B cell (primary cell): ENCODE data around the gene FLT3LG. TPM values are rescaled to one million over a fixed set of nuclear protein-coding genes. Genes with fewer than 3 reads are reported as not detected.

Experiments
- ATAC-seq: fragments of 200-7000 bp; cut with Tn5 transposase; one replicate; pipeline ENCODE4 v1.10.0; 2021; ENCODE audit warnings: low read depth, mild to moderate bottlenecking, moderate number of reproducible peaks, moderate library complexity
- CTCF ChIA-PET: fragments of 350-600 bp; sonication (Branson Sonifier 250); formaldehyde crosslinking; loops from one replicate; lab custom pipeline; 2021; ENCODE audit warnings: antibody characterized with exemption, inconsistent platforms; lab: Charles Lee
- POLR2A ChIA-PET: fragments of 350-600 bp; sonication (Branson Sonifier 250); formaldehyde crosslinking; loops from one replicate; lab custom pipeline; 2021; ENCODE audit warnings: antibody characterized with exemption; lab: Charles Lee
- DNase-seq: peaks from one replicate; pipeline ENCODE4 v3.0.0; 2013
- H2AFZ ChIP-seq: 2 replicates; pipeline ENCODE4 v1.6.1; 2012; ENCODE audit warnings: mild to moderate bottlenecking, low read depth, low read length; ENCODE audit not compliant: insufficient read depth, poor library complexity, severe bottlenecking
- H3K27ac ChIP-seq, 2 donors: 1 replicate in 1 of 2; 2 replicates in 1 of 2; pipeline ENCODE4 v1.5.1; 2012 to 2013; ENCODE audit warnings: low read length in 2 of 2, mild to moderate bottlenecking in 2 of 2, moderate library complexity in 1 of 2
- H3K27me3 ChIP-seq, 4 experiments: fragments of 200-600 bp in 1 of 4; sonication (generic) in 1 of 4; replicated peaks in 1 of 4; 1 replicate in 2 of 4; 2 replicates in 2 of 4; pipeline versions ENCODE4 v1.6.1 to v1.7.0; 2013 to 2016; ENCODE audit warnings: low read length in 3 of 4, mild to moderate bottlenecking in 2 of 4, mixed read lengths in 1 of 4, moderate library complexity in 1 of 4; ENCODE audit not compliant: insufficient read depth in 4 of 4, control insufficient read depth in 3 of 4; ENCODE audit errors: control extremely low read depth in 1 of 4
- H3K36me3 ChIP-seq, 2 experiments: replicated peaks in 1 of 2; 1 replicate in 1 of 2; 2 replicates in 1 of 2; pipeline versions ENCODE4 v1.6.1 to v1.7.1; 2013; ENCODE audit warnings: low read length in 1 of 2; ENCODE audit not compliant: insufficient read depth in 2 of 2, control insufficient read depth in 1 of 2; ENCODE audit errors: control extremely low read depth in 1 of 2, extremely low read depth in 1 of 2
- H3K4me1 ChIP-seq, 2 donors: fragments of 200-600 bp in 1 of 2; sonication (generic) in 1 of 2; 1 replicate in 1 of 2; 2 replicates in 1 of 2; pipeline versions ENCODE4 v1.5.1 to v1.6.1; 2013 to 2017; ENCODE audit warnings: low read length in 2 of 2; ENCODE audit not compliant: control insufficient read depth in 2 of 2, insufficient read depth in 2 of 2
- H3K4me2 ChIP-seq: replicated peaks from 2 replicates; pipeline ENCODE3; 2012; ENCODE audit warnings: mild to moderate bottlenecking, low read depth, low read length; ENCODE audit not compliant: poor library complexity, severe bottlenecking
- H3K4me3 ChIP-seq, 5 experiments: fragments of 200-600 bp in 1 of 5; sonication (generic) in 1 of 5; 1 replicate in 3 of 5; 2 replicates in 2 of 5; pipeline versions ENCODE4 v1.5.1 to v1.7.0; 2011 to 2016; ENCODE audit warnings: low read length in 4 of 5, mild to moderate bottlenecking in 4 of 5, low read depth in 2 of 5, control low read depth in 1 of 5, moderate library complexity in 1 of 5; ENCODE audit not compliant: insufficient read depth in 1 of 5; ENCODE audit errors: control extremely low read depth in 1 of 5, extremely low read depth in 1 of 5
- H3K79me2 ChIP-seq: fragments of 200-600 bp; sonication (generic); one replicate; pipeline ENCODE4 v1.6.0; 2016; ENCODE audit warnings: low read length; ENCODE audit not compliant: control insufficient read depth, insufficient read depth
- H3K9ac ChIP-seq: fragments of 200-600 bp; sonication (generic); 2 replicates; pipeline ENCODE4 v1.6.1; 2017; ENCODE audit warnings: mild to moderate bottlenecking, low read length, moderate library complexity
- H3K9me3 ChIP-seq, 3 donors: one replicate each; pipeline versions ENCODE4 v1.6.1 to v1.7.1; 2013; ENCODE audit warnings: low read length in 2 of 3; ENCODE audit not compliant: control insufficient read depth in 2 of 3, insufficient read depth in 1 of 3; ENCODE audit errors: control extremely low read depth in 1 of 3
- H4K20me1 ChIP-seq: 2 replicates; pipeline ENCODE4 v1.6.0; 2012; ENCODE audit warnings: mild to moderate bottlenecking, low read length; ENCODE audit not compliant: insufficient read depth, control insufficient read depth, poor library complexity, severe bottlenecking
- H3K27ac Mint-ChIP-seq: one replicate; pipeline ENCODE4 v1.8.0; 2021; ENCODE audit warnings: mixed read lengths
- H3K27me3 Mint-ChIP-seq: one replicate; pipeline ENCODE4 v1.8.0; 2021; ENCODE audit warnings: mixed read lengths
- H3K4me1 Mint-ChIP-seq: one replicate; pipeline ENCODE4 v1.8.0; 2021; ENCODE audit warnings: mixed read lengths
- H3K4me3 Mint-ChIP-seq: one replicate; pipeline ENCODE4 v1.8.0; 2021; ENCODE audit warnings: mixed read lengths
- H3K9me3 Mint-ChIP-seq: one replicate; pipeline ENCODE4 v1.8.0; 2022; ENCODE audit warnings: mixed read lengths; ENCODE audit not compliant: insufficient read depth
- EZH2 ChIP-seq: IDR thresholded peaks from 2 replicates; pipeline ENCODE4 v1.6.1; 2012; ENCODE audit warnings: borderline replicate concordance, low read depth, mild to moderate bottlenecking, moderate library complexity, low read length; ENCODE audit not compliant: insufficient read depth, poor library complexity, severe bottlenecking
- WGBS: methylation state at CpG from one replicate; pipeline ENCODE4 v1.1.5; 2013; ENCODE audit warnings: missing lambda C conversion rate; ENCODE audit not compliant: insufficient coverage; 5-methylcytosine and 5-hydroxymethylcytosine counted together
- intact Hi-C: fragments of 100-400 bp; cut with micrococcal nuclease; formaldehyde crosslinking; loops from one replicate; pipeline ENCODE4 v1.10.0; 2022
- polyA plus RNA-seq: library from polyadenylated mRNA; depleted of rRNA; stranded (reverse); fragments of >200 nt; gene quantifications from 2 replicates; pipeline ENCODE4 v1.2.3, GENCODE V29; 2012
- total RNA-seq, 2 donors: library from RNA; stranded (reverse); fragments of 120-200 nt in 1 of 2; gene quantifications; 1 replicate in 1 of 2; 2 replicates in 1 of 2; pipeline versions ENCODE4 v1.2.3 to v1.2.4, GENCODE V29; 2013 to 2022
- TF ChIP-seq, protein P1 (sequence below): fragments of 200-600 bp; IDR thresholded peaks from one replicate; pipeline ENCODE4 v1.8.0; 2022; ENCODE audit warnings: antibody characterized with exemption, mild to moderate bottlenecking

FLT3LG gene
- total and polyA plus RNA-seq, 2 donors (not counting 1 experiment from before 2014, with no cell fraction given): 31.0 to 49.8 TPM

DNA sequence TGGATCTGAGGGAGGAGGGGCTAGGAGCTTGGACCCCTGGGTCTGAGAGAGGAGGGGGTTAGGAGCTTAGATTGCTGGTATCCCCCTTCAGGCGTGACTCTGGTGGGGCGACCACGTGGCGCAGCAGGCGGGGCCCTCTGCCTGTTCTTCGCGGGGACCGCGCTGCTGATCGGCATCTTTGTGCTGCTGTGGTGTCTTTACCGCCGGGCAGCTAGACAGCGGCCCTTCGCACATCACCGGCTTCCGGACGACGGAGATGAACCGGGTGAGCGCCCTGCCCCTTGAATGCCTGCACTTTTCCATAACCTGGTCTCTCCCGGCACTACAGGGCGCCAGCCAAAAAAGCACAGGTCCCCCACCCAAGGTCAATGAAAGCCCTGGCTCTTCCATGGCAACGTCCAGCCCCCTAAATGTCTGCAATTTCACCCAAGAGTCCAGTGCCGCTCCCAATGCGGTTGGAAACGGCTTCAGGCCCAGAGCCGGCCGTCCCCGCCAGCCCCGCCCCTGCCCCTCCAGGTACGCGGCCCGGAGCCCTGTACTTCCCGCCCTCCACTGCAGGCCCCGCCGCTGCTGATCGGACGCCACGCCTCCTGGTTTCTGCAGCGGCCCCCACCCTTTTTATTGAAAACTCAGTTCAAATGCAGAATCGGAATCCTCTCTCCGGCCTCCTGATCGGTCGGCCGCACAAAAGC is 46.0 kb upstream of the FLT3LG start:
- Histone ChIP-seq H3K79me2 (no peaks in the 10 kb centered on the region), H3K9ac (peak overlapping the region; percentile 60), H3K27me3 (peaks cover 0 to 99% (median 71%) of the 10 kb centered on the region in 4 experiments), H3K27ac (no peak overlapping the region), H3K9me3 (peaks cover 0 to 60% (median 4%) of the 10 kb centered on the region in 3 donors), H3K36me3 (no peaks in the 10 kb centered on the region), H3K4me2 (peak overlapping the region; percentile 86), H3K4me1 (peaks cover 54 to 63% of the 10 kb centered on the region in 2 donors), H2AFZ (peak overlapping the region; percentile 66), H4K20me1 (no peaks in the 10 kb centered on the region), H3K4me3 (peak overlapping the region in 4 of 5 experiments; percentile 11 to 63 (median 34))
- ChIA-PET POLR2A (interaction anchor here (0.8 to 1.4 kb wide), 2 partner anchors 37 to 102 kb away, joined by 4 to 5 read pairs; no protein-coding TSS in a partner anchor), CTCF (interaction anchor here (0.5 to 2.2 kb wide), 8 partner anchors 9 to 330 kb away, joined by 3 to 8 read pairs (median 3); no protein-coding TSS in a partner anchor)
- Mint-ChIP-seq H3K4me3 (peak overlapping the region; percentile 82), H3K4me1 (peaks cover 59% of the 10 kb centered on the region), H3K9me3 (no peaks in the 10 kb centered on the region), H3K27me3 (peaks cover 77% of the 10 kb centered on the region), H3K27ac (peak overlapping the region; percentile 32)
- intact Hi-C loops: loop anchor here (5.0 kb wide), 1 partner anchor 36 kb away; no protein-coding TSS in a partner anchor
- peak; percentile 47 for ATAC-seq
- 4% methylated on average over 44 of the region's 45 CpGs for WGBS
- TF ChIP-seq, protein P1, sequence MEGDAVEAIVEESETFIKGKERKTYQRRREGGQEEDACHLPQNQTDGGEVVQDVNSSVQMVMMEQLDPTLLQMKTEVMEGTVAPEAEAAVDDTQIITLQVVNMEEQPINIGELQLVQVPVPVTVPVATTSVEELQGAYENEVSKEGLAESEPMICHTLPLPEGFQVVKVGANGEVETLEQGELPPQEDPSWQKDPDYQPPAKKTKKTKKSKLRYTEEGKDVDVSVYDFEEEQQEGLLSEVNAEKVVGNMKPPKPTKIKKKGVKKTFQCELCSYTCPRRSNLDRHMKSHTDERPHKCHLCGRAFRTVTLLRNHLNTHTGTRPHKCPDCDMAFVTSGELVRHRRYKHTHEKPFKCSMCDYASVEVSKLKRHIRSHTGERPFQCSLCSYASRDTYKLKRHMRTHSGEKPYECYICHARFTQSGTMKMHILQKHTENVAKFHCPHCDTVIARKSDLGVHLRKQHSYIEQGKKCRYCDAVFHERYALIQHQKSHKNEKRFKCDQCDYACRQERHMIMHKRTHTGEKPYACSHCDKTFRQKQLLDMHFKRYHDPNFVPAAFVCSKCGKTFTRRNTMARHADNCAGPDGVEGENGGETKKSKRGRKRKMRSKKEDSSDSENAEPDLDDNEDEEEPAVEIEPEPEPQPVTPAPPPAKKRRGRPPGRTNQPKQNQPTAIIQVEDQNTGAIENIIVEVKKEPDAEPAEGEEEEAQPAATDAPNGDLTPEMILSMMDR: no peak
- TF ChIP-seq EZH2: no peak
- peak; percentile 57 for DNase-seq
